Activated CD8-positive, alpha-beta memory T cell treated with anti-CD3 and anti-CD28 coated beads, Interleukin-2, amount 50 U/mL, for 24 hours (primary cell): Measurements from ENCODE around the gene THBS3.
"Not testable (repeated sequence)": the region's sequence is repeated elsewhere in the genome, so short reads cannot be mapped to it uniquely, and the experiment has no call there.

Experiments used
- DNase-seq: peaks from one replicate; pipeline ENCODE4 v3.0.0-alpha.2; 2020; ENCODE audit errors: extremely low read depth

THBS3 gene

DNA sequence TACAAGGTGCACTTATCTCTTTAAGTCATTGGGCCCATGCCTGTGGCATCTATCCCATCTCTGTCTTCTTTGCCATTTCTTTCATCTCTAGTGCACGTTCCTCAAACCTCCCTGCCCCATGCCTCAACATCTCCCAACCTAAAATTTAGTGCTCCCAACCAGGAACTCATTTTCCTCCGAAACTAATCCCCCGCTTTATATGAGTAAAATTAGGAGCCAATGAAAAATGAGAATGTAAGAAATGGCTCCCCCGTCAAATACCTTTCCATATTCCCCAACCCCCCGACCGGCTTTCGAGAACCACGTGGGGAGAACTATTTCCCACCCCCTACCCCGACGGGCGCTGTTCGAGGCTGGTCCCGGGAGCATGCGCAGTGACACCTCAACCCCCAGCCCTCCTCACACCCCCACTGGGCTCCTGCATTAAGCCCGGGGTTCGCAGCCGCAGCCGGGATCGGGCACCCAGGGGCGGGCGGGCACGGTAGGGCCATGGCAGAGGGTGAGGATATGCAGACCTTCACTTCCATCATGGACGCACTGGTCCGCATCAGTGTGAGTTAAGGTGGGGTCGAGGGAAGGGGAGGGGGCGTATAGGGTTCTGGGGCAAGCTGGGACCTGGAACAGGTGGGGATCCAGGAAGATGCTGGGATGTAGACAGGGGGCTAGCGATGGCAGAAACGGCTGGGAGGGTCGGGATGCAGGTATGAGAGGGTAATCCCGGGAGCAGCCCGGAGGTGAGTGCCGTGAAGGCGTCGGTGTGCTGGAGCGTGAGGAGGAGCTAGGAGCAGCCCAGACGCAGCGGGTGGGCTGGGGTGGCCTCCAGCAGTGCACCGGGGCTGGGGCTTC, 34.0 kb downstream of the THBS3 start, which contains the start of gene TRIM46:
TRIM46 (plus strand) TSS at position 372 of the 846 bp plus-strand sequence; CDS start at position 490, 118 bp downstream.
- no peak for DNase-seq

DNA sequence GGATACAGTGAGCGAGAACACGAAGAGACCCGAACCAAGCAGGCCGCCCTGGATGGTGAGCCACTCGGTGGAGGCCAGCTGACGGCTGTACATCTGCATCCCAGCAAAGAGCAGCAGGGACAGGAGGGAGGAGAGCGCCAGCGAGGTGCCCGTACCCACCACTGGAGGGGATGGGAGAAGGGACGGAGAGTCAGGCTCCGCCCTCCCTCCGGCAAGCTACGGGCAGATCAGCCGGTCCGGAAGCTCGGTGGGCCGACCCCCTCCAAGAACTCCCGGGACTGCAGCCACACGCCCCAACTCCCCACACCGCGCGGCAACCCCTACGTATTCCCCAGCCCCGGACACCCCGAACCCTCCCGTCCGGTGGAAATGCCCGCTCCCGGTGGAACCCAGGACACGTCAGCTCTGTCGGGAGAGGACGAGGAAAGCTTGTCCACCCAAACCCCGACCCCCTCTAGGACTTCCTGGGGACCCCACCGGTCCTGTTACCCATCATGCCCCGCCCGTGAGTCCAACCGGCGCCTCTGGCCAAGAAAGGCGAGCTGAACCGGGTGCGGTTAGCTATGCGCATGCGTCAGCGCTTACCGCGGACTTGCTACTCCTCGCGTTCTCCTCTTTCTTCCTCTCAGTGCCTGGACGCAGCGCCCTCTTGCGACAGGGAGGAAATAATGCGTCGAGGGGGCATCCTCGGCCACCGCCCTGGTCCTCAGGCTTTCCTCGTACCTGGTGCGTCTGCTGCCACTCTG, 34.8 kb downstream of the THBS3 start, which contains the start of gene KRTCAP2:
KRTCAP2 (minus strand) TSS at position 573 of the 746 bp plus-strand sequence; CDS start at position 493, 80 bp downstream.
- peak; percentile 92 for DNase-seq

DNA sequence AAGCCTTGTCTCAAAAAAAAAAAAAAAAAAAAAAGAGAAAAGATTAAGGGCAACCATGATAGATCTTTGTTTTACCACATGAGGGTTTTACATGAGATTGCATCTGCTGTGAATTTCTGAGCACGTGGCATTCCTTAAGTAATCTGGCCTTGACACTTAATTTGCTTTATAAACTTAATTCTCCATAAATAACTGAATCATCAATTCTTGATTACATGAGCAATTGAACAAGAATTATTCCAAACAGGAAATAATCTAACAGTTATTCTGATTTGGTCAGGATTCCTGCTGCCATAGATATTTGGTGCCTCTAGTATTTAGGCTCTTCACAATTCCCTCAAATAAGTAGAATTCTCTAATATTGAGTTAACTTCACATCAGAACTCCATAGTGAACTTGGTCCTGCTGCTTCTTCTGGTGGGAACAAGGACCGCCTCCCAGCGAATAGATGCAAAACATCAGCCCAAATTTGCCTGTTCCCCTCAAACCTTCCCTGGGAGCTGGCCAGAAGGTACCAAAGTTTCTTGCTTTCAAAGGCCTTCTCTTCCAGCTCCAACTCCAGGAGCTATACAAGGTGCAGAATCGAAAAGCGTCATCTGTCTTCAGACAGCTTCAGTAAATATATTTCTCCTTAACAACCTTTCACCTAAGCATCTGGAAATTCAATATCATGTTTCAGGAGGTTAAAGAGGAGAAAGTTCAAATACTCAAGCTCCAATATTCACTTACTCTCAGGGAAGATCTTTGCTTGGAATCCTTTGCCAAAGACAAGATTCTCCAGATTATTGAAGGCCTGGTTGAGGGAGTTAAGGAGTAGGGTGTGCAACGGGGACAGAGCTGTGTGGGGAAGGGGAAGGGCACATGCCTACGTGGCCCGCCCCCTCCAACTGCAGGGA, 35.6 kb downstream of the THBS3 start:
- DNase-seq: no peak

DNA sequence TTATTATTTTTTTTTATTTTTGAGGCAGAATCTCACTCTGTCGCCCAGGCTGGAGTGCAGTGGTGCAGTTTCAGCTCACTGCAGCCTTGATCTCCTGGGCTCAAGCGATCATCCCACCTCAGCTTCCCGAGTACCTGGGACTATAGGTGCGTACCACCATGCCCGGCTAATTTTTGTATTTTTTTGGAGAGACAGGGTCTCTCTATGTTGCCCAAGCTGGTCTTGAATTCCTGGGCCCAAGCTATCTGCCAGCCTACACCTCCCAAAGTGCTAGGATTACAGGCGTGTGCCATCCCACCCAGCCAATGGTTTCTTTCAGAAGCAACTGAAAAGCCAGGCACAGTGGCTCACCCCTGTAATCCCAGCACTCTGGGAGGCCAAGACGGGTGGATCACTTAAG, 36.9 kb downstream of the THBS3 start:
- no peak for DNase-seq

DNA sequence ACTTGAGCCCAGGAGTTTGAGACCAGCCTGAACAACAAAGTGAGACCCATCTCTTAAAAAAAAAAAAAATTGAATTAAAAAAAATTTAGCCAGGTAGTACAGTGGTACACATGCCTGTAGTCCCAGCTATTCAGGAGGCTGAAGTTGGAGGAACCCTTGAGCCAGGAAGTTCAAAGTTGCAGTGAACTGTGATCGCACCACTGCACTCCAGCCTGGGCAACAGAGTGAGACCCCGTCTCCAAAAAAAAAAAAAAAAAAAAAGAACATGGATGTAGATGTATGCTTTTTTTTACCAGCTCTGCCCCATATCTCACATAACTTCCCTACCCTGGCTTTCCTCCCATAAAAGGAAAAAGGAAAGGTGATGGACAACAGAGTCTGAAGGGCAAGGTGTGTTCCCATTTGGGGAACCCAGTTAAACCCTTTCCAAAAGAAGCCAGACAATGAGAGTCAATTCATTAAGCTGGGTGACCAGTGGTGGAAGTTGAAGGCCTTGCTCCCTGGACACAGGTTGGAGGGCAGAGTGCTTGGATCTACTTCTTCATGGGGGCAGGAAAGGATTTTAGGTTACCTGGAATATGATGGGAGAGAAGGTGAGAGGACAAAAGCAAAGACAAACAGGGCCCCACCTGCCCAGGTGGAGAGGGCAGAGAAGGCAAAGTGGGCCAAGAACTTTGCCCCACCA, 37.5 kb downstream of the THBS3 start:
- no peak for DNase-seq

DNA sequence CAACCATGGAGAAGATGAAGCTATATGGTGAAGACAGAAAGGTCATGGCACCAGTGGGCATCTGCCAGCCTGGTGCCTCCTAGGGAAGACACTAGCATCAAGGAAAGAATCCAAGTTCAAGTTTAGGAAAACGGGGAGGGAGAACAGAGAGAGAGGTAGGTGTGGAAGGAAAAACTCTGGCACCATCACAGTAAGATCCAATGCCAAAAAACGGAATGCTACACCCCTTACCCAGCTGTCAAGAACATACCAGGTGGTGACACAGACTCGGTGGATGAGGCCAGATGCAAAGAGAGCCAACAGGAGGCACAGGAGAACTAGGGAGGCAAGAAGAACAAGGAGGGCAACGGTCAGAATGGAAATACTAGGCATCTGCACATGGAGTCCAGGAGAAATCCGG, 38.2 kb downstream of the THBS3 start:
- DNase-seq: no peak

DNA sequence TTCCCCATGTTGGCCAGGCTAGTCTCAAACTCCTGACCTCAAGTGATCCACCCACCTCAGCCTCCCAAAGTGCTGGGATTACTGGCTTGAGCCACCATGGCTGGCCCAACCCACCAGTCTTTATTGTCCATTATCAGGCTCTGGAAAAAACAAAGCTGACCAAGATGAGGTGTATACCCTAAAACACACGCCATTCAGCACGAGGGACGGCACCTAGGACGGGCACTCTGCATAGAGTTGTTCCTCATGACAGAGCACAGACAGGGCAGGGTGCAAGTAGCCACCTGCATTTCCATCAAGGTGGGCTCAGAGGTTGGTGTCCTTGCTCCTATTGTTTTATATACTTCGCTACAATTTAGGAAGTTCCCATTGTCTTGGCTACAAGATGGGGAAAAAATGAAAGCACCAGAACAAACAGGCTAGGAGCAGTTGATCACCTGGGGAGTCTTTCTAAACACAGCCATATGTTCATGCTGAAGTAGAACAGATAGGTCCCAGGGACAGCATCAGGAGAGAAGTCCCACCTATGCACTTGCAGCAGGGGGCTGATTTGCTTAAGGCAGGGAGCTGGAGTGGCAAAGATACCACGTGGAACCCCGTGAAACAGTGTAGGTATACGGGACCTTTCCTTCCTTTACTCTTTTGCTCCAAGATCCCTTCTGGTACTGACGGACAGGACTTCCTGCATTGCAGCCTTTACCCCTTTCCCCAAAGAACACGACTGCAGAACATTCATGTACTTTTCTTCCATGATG, 39.1 kb downstream of the THBS3 start:
- DNase-seq: no peak

DNA sequence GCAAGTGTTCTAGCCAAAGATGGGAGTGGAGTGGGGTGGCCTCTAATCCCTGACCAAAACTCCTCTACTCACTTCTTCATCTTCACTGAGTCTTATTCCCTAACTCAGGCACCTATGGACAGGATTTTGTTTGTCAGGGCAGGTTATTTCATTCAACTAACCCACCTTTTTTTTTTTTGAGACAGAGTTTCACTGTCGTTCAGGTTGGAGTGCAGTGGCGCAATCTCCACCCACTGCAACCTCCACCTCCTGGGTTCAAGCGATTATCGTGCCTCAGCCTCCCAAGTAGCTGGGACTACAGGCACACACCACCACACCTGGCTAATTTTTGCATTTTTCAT, 39.6 kb downstream of the THBS3 start:
- DNase-seq: not testable (repeated sequence)

DNA sequence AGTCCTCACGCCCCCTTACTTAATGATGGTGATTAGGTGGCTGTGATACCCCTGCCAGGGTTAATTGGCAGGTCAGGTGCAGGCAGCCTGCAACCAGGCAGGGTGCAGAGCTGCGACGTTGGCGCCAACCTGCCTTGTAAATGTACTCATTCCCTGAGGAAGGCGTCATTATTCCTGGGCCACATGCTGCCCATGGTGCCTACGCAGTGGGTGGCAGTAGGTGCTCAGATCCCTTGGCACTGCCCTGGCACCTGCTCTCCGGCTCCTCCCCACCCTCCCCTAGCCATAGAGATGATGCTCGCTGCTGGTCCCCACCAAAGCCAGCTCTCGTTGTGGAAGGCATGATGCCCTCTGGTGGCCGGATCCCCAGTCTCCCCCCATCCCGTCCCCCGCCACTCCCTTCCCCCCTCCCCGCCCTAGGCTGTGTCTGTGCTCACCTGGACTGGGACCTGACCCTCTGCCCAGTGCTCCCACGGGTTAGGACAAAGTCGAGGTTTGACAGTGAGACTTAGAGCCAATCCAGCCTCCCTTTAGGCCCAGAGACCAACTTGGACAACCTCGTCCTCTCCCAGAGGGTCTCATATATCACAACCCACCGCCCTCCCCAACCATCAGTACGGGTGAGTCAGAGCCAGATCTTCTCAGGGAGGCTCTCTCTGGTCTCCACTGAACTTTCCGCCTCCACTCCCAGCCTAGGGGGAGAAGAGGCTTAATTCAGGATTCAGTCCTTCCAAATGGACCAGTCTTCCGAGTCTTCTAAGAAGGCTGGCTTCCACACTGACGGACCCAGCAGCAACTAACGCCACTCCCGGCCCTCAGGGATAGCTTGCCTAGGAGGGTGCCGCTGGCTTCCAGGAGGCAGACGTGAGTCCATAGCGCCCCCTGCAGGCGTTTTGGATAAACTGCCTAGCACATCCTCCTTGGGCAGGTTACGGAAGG, 40.3 kb downstream of the THBS3 start:
- DNase-seq: peak; percentile 74

DNA sequence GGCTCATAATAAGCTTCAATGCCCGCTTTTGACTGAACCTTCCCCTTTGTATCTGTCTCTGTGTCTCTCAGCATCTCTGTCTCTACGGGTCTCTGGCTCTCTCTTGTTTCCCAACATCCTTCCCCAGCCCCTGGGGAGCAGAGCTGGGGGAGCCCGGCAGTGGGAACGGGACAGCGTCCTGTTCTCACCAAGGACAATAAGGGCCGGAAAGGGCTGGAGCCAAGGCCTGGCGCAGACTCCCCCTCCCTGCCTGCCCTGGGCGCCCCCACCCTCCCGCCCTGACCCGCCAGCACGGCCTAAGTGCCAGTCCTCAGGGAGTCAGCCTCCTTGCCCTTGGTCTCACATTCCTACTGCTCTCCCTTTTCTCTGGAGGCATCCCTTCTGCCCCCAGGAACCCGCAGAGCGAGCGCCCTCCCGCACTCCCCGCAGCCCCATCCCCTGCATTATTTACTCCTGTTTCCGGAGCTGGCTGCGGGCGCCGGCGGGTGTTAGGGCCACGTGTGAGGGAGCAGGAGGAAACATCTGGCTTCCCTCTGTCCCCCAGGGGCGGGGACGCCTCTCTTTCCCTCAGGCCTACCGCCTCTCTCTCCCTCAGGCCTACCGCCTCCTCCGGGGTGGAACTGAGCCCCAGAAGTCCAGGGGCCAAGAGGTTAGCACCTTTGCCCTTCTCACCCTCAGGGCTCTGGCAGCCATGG, 41.1 kb downstream of the THBS3 start:
- no peak for DNase-seq

DNA sequence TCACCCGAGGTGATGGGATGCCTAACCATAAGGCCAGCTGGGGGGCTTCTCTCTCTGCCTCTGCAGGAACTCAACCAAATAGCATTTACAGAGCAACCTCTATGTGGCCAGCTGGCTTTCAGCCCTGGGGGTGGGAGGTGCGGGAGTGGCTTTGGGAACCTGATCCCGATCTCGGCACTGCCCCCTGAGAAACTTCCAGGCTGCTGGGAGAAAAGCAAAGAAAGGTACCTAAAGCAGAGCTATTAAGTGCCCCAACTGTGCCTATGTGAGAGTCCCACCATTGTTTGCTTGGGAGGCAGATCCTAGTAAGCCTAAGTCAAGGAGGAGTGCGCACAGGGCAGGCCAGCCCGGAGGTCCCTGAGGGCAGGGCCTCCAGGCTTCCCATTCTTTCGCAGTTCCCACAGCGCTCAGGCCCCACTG, 41.6 kb downstream of the THBS3 start:
- DNase-seq: no peak

DNA sequence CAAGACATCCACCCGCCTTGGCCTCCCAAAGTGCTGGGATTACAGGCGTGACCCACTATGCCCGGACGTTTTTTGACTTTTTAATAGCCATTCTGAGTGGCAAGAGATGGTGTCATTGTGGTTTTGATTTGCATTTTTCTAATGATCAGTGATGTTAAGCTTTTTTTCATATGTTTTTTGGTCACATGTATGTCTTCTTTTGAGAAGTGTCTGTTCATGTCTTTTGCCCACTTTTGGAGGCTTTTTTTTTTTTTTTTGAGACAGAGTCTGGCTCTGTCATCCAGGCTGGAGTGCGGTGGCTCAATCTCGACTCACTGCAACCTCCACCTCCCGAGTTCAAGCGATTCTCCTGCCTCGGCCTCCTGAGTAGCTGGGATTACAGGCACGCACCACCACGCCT, 43.1 kb downstream of the THBS3 start:
- DNase-seq: not testable (repeated sequence)

DNA sequence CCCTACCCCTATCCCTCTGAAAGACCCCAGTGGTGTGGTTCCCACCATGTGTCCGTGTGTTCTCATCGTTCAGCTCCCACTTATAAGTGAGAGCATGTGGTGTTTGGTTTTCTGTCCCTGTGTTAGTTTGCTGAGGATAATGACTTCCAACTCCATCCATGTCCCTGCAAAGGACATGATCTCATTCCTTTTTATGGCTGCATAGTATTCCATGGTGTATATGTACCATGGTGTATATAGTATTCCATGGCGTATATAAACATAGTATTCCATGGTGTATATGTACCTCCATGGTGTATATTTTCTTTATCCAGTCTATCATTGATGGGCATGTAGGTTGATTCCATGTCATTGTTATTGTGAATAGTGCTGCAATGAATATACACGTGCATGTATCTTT, 43.9 kb downstream of the THBS3 start:
- not testable (repeated sequence) for DNase-seq

DNA sequence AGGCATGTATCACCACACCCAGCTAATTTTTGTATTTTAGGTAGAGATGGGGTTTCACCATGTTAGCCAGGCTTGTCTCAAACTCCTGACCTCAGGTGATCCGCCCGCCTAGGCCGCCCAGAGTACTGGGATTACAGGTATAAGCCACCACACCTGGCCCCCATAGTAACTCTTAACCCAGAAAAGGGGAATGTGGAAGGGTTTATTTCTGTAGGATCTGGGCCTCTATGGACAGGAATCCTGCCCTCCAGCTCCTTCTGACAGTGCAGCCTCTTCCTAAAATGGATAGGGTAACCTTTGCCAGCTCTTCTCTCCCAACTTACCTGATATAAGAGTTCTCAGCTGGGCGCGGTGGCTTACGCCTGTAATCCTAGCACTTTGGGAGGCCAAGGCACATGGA, 45.1 kb downstream of the THBS3 start:
- not testable (repeated sequence) for DNase-seq

DNA sequence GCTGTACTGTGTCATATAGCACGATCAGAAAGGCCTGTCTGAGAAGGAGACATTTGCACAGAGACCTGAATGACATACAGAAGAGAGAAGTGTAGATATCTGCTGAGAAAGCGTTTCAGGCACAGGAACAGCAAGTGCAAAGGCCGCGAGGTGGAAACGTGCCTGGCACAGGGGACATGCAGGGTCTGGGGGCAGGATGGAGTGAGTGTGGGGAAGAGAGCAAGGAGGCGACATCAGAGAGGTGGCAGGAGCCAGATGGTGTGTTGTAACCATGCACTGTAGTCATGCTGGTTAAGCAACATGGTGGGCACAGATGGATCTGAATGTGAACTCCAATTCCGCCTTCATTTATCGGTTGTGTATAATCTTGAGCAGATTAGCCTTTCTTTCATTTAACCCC, 47.6 kb downstream of the THBS3 start:
- no peak for DNase-seq

DNA sequence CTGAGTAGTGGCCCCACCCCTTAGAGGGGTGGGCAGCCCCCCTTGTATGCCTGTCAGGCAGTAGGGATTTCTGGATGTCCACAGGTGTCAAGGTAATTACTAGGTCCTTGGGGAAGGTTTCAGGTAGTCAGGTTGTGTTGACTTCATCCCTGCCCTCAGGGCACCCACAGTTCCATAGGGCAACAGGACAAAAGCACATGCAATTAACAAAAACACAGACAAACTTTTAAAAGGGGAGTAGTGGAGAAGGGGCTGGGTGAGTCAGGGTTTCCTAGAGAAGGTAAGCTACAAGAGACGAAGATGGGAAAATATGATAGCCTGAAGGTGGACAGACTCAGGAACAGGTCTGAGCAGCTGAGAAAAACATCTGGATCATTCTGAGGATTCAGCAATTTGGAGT, 48.7 kb downstream of the THBS3 start:
- DNase-seq: no peak

DNA sequence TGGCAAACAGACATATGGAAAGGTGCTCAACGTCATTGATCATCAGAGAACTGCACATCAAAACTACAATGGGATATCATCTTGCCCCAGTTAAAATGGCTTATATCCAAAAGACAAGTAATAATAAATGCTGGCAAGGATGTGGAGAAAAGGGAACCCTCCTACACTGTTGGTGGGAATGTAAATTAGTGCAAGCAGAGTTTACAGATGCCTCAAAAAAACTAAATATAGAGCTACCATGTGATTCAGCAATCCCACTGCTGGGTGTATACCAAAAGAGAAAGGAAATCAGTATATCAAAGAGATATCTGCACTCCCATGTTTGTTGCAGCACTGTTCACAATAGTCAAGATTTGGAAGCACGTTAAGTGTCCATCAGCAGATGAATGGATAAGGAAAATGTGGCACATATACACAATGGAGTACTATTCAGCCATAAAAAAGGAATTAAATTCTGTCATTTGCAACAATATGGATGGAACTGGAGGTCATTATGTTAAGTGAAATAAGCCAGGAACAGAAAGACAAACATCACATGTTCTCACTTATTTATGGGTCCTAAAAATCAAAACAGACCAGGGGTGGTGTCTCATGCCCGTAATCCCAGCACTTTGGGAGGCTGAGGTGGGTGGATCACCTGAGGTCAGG, 51.6 kb downstream of the THBS3 start:
- not testable (repeated sequence) for DNase-seq
